Measurements from ENCODE around the gene ENGASE. TPM values are rescaled to one million over a fixed set of nuclear protein-coding genes. Genes with fewer than 3 reads are reported as not detected.

The ENGASE gene
- total RNA-seq, 1 donor from 2014 or later, result 47.9 TPM

DNA sequence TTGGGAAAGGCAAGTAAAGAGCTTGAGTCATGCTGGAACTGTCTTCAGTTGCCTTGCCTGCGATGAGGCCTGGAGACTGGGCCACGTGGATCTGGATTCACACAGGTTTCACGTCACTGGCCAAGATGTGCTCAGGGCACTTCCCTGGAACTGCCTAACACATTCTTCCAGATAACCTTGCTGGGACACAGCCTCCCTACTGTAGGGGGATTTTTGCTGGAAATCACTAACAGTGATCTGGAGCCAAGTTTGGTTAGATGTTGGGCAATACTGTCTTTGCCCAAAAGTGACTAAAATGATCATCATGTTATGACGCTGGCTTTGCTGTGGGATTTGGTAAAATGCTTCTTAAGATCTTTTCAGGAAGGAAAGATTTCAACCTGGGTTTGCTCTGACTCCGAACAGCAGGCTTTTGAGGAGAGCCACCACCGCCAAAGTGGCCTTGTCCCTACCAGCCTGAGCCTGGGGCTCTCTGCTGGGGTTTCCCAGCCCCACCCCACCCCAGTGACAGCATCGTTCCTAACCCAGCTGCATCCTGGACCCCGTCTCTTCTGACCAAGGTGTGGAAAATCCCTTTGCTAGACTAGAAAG is 36.0 kb upstream of the ENGASE start:
- no peak for ATAC-seq

DNA sequence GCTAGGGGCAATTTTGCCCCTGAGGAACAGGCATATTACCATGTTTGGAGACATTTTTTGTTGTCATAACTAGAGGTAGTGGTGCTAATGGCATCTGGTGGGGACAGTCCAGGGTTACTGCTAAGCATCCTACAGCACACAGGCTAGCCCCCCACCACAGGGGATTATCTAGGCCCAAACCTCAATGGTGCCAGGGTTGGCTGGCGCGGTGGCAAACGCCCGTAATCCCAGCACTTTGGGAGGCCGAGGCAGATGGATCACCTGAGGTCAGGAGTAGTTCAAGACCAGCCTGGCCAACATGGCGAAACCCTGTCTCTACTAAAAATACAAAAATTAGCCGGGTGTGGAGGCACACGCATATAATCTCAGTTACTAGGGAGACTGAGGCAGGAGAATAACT is 35.5 kb upstream of the ENGASE start:
- ATAC-seq, result no peak
- no peak for DNase-seq (ENCODE audit: low spot score)

More for the DNA sequence above, 36.0 kb upstream of the ENGASE start:
- DNase-seq (ENCODE audit: low spot score), result no peak

DNA sequence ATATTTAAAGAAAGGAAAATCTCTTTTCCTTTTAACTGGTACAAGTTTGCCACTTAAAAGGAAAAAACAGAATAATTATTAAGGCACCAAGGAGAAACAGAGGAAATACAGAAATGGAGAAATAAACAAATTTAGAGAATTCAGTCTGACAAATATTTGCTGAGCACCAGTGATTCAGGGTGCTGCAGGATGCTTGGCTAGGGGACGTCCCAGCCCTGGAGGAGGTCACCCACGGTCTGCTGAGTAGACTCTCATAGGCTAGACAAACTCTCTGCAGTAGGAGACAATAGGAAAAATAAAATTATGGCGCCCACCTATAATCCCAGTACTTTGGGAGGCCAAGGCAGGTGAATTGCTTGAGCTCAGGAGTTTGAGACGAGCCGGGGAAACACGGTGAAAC is 34.7 kb upstream of the ENGASE start:
- DNase-seq (ENCODE audit: low spot score), result no peak
- no peak for ATAC-seq

DNA sequence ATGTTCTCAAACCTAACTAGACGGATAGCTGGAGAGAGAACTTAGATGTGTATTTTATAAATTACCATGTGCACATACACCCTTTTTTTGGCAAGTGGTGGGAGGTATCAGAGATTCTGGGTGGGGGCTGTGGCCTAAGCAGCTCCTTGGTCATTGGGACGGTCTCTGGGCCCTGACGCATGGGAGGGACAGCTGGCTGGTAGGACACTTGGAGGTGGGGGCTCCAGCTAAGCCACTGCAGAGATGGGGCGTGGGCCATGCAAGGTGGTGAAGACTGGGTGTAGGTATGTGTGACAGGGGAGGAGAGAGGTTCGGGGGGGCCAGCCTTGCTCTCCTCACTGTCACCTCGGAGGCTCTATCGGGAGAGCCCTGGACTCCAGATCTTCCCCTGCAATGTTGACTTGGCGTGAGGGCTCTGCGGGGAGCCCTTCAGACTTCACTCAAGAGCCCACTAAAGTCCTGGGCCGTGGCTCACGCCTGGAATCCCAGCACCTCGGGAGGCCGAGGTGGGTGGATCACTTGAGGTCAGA is 33.5 kb upstream of the ENGASE start:
- DNase-seq (ENCODE audit: low spot score) (no peak), ATAC-seq (no peak)

DNA sequence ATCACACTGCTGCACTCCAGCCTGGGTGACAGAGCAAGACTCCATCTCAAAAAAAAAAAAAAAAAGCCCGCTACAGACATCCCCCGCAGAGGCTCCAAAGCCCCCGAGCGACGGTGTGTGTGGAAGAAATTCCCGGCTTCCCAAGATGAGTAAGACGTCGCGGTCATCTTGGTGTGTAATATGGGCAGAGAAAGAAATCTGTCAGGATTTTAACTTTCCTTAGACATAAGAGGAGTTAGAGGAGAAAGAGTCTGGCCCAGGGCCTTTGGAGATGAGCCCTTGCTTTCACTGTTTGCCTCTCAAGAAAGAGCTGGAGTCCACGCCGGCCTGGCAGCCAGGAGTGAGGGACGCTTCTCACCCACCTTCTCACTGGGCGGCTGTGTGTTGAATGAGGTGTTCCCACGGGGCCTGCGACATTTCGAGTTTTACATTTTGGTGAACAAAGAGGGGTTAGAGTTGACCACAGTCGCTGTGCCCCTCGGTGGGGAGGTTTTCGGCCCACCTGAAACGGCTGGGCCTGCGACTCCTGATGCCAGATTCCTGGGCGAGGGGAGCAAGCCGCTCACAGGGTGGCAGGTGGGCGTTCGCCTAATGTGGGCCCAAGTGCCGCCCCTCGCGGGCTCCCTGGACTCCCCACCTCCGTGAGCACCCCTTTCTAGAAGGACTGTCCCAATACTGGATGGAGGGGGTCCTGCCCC is 32.8 kb upstream of the ENGASE start:
- DNase-seq (ENCODE audit: low spot score) (no peak), ATAC-seq (no peak)

DNA sequence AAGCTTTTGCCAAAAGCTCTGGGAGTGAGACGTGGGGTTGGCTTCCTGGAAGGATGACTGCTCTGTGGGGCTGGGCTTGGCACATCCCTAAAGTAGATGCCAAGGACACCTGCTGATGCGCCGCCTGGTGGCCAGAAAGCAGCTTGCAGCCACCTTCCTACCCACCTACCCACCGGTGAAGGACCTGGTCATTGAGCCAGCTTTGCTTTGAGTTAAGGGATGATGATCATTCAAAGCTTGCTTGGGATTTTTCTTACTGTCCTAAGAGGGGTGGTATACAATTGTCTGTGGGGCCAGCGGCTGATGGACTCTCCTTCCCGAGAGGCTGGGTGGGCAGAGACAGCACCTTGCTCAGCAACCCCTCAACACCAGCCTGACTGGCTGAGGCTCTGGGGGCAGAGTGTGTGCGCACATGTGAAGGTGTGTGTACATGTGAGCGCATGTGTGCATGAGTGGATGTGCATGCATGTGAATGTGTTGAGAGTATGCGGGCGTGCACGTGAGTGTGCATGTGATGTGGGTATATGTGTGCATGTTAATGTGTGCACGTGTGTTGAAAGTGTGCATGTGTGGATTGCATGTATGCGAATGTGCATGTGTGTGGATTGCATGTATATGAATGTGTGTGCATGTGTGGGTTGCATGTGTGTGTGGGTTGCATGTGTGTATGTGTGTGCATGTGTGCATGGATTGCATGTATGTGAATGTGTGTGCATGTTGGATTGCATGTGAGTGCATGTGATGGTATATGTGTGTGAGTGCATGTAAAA is 32.0 kb upstream of the ENGASE start:
- ATAC-seq, result peak; percentile 66

DNA sequence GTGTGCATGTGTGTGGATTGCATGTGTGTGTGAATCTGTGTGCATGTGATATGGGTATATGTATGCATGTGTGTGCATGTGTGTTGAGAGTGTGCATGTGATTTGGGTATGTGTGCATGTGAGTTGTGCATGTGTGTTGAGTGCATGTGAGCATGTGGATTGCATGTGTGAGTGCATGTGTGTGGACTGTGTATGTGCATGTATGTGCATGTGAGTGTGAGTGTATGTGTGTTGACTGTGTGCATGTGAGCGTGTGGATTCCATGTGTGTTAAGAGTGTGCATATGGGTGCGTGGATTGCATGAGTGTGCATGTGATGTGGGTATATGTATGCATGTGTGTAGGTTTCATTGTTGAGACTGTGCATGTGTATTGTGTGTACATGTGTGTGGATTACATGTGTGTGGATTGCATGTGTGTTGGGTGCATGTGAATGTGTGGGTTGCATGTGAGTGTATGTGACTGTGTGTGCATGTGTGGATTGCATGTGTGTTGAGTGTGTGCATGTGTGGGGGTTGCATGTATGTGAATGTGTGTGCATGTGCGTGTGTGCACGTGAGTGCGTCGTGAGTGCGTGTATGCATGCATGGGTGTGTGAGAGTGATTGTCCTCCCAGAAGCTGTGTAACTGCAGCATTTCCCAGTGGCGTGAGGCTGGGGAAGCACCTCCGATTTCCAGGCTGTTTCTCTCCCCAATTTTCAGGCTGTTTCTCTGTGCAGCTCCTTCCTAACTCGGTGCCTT is 31.3 kb upstream of the ENGASE start:
- no peak for DNase-seq (ENCODE audit: low spot score)
- ATAC-seq, result no peak

More for the DNA sequence above, 32.0 kb upstream of the ENGASE start:
- no peak for DNase-seq (ENCODE audit: low spot score)

DNA sequence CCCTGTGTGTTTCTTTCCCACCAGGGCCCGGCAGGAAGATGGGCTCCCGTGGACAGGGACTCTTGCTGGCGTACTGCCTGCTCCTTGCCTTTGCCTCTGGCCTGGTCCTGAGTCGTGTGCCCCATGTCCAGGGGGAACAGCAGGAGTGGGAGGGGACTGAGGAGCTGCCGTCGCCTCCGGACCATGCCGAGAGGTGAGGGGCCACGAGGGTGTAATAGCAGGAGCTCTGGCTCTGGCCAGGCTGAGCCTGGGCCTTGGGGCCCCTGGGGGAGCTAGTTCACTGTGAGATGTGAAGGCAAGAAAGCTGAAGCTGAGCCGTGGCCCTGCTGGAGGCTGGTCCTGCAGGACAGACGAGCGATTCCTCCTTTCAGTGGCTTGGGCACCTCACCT is 30.7 kb upstream of the ENGASE start:
- no peak for DNase-seq (ENCODE audit: low spot score)
- no peak for ATAC-seq

DNA sequence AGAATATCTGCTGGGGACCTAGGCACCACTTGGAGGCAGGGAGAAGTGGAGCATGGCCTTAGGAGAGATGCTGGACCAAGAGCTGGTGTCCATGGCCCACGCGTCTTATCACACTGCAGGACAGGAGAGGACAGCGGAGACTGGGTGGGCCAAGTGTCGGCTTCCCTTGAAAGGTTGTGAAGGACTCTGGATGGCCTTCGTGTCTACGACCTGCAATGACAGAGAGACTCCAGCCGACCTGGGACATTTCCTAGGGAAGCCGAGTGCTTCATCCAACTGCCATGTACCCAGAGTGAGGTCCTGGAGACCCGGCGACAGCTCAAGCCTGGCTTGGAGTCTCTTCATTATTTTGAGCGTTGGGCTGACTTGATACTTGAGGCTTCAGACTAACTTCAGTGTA is 30.2 kb upstream of the ENGASE start:
- ATAC-seq, result no peak
- no peak for DNase-seq (ENCODE audit: low spot score)

DNA sequence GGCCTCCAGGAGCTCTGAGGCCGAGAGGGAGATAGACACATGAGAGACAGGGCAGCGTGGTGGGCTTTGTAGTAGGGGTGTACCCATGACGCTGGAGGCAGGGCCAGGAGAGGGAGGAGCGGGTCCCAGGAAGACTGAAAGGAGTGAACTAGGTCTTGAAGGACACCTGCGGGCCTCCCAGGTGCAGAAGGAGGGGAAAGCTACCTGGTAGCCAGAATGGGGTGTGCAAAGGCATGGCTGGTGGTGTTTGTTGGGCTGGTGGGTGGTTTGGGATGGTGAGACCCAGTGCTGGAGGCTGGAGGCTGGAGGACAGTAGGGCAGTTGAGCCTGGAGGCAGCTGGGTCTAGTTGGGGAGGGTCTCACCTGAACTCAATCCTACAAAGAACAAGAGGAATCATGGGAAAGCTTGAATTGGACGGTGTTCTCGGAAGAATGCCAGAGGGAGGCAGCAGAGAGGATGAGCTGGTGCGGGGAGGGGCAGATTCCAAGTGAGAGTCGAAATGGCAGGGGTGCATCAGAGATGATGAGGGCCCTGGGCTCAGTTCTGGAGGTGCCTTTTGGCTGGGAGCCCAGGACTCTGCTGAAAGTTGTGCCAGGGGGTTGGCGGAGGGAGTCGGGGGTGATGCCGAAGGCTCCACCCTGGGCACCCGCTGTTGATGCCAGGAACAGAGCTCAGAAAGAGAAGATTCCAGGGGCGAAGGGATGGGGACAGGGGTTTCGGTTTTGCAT is 29.5 kb upstream of the ENGASE start:
- DNase-seq (ENCODE audit: low spot score) (no peak), ATAC-seq (no peak)

DNA sequence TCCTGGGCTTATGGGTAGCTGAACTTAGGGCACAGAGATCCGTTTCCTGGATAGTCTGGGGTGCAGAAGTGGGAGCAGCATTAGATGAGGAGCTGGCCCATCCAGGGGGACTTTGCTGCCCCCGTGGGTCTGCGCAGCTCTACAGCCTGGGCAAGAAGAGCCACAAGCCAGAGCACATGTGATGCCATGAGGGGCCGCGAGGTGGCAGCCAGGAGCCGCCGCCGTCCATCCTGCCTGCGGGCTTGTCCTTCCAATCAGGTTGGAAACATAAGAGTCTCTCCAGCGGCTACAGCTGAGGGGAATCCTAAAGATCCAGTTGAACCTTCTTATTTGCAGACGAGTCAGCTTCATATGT is 28.8 kb upstream of the ENGASE start:
- peak; percentile 70 for DNase-seq (ENCODE audit: low spot score)
- ATAC-seq, result peak; percentile 93

DNA sequence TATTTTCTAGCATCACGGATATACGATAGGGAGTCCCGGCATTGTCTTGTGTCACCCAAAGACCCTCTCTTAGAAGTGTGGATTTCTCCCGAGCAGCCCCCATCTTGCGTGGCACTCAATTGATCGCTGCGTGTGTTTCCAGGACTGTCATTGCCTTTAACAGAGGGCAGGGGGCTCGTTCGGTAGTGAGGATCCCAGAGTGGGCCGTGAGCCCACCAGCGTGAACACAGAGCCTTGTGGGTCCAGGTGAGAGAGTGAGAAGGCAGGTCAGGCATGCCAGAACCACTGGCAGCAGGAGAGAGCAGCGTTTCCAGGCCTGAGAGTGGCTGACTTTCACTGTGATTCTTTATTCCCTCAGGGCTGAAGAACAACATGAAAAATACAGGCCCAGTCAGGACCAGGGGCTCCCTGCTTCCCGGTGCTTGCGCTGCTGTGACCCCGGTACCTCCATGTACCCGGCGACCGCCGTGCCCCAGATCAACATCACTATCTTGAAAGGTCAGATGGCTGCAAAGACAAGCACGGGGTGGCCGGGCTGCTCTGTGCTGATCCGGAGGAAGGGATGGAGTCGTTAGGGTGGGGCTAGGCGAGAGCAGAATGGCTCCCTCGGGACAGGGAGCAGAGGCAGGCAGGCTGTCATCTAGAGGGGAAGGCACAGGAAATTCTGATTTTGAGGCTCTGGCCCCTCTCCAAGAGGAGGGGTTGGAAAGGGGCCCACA is 28.3 kb upstream of the ENGASE start:
- ATAC-seq (peak; percentile 15), DNase-seq (ENCODE audit: low spot score) (no peak)

DNA sequence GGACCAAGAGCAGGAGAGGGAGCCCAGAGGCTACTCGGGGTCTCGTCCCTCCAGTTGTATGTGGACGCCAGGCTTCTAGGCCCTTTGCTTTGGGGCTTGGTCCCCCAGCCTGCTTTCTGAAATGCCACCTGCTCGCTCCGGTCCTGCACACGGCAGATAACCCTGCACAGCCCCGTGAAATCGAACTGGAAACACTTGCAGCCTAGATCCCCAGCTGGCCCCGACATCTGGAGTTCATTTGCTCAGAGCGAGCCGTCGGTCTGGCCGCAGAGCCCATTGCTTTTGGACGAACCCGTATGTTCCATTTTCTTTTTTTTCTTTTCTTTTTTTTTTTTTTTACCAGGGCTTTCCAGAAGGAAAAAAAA is 27.7 kb upstream of the ENGASE start:
- ATAC-seq (no peak), DNase-seq (ENCODE audit: low spot score) (no peak)

DNA sequence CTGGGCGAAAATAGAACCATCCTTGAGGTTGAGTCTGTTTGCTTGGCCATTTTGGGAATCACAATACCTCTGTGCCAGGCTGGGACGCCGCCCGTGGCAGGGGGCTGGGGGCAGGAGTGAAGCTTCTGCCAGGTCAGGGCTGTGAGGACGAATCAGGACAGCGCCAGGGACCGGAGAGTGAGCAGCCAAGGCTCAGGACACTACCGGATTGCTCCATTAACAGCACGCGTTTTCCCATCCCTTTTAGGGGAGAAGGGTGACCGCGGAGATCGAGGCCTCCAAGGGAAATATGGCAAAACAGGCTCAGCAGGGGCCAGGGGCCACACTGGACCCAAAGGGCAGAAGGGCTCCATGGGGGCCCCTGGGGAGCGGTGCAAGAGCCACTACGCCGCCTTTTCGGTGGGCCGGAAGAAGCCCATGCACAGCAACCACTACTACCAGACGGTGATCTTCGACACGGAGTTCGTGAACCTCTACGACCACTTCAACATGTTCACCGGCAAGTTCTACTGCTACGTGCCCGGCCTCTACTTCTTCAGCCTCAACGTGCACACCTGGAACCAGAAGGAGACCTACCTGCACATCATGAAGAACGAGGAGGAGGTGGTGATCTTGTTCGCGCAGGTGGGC is 27.2 kb upstream of the ENGASE start:
- DNase-seq (ENCODE audit: low spot score), result no peak
- ATAC-seq, result no peak

DNA sequence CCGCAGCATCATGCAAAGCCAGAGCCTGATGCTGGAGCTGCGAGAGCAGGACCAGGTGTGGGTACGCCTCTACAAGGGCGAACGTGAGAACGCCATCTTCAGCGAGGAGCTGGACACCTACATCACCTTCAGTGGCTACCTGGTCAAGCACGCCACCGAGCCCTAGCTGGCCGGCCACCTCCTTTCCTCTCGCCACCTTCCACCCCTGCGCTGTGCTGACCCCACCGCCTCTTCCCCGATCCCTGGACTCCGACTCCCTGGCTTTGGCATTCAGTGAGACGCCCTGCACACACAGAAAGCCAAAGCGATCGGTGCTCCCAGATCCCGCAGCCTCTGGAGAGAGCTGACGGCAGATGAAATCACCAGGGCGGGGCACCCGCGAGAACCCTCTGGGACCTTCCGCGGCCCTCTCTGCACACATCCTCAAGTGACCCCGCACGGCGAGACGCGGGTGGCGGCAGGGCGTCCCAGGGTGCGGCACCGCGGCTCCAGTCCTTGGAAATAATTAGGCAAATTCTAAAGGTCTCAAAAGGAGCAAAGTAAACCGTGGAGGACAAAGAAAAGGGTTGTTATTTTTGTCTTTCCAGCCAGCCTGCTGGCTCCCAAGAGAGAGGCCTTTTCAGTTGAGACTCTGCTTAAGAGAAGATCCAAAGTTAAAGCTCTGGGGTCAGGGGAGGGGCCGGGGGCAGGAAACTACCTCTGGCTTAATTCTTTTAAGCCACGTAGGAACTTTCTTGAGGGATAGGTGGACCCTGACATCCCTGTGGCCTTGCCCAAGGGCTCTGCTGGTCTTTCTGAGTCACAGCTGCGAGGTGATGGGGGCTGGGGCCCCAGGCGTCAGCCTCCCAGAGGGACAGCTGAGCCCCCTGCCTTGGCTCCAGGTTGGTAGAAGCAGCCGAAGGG is 26.4 kb upstream of the ENGASE start:
- no peak for ATAC-seq
- DNase-seq (ENCODE audit: low spot score), result no peak

DNA sequence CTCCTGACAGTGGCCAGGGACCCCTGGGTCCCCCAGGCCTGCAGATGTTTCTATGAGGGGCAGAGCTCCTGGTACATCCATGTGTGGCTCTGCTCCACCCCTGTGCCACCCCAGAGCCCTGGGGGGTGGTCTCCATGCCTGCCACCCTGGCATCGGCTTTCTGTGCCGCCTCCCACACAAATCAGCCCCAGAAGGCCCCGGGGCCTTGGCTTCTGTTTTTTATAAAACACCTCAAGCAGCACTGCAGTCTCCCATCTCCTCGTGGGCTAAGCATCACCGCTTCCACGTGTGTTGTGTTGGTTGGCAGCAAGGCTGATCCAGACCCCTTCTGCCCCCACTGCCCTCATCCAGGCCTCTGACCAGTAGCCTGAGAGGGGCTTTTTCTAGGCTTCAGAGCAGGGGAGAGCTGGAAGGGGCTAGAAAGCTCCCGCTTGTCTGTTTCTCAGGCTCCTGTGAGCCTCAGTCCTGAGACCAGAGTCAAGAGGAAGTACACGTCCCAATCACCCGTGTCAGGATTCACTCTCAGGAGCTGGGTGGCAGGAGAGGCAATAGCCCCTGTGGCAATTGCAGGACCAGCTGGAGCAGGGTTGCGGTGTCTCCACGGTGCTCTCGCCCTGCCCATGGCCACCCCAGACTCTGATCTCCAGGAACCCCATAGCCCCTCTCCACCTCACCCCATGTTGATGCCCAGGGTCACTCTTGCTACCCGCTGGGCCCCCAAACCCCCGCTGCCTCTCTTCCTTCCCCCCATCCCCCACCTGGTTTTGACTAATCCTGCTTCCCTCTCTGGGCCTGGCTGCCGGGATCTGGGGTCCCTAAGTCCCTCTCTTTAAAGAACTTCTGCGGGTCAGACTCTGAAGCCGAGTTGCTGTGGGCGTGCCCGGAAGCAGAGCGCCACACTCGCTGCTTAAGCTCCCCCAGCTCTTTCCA is 25.5 kb upstream of the ENGASE start:
- no peak for DNase-seq (ENCODE audit: low spot score)

DNA sequence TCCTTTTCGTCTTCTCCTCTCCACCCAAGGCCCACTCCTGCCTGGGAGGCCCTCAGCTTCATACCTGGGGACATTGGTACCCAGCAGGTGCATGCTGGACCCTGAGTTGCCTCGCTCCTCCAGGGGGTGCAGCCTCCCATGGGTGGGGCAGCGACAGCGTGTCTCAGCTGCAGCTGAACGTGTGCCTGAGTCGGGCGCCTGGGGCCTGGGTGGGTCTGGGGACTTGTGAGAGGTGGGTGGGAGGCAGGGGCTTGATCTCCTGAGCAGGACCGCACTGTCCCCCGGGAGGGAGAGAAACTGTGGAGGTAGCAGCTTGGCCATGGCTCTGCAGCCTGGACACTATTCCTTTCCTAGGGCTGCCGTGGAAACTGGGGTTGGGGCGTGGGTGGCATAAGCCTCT is 24.8 kb upstream of the ENGASE start:
- DNase-seq (ENCODE audit: low spot score) (no peak), ATAC-seq (no peak)

More for the DNA sequence above, 25.5 kb upstream of the ENGASE start:
- no peak for ATAC-seq
